ENCODE data around the gene CRADD. TPM values are rescaled to one million over a fixed set of nuclear protein-coding genes. Genes with fewer than 3 reads are reported as not detected.

The CRADD gene
- total RNA-seq, 1 experiment from 2014 or later = 9.6 TPM

- Histone ChIP-seq H3K36me3 (replicated peaks; ENCODE audit: control insufficient read depth, insufficient read depth, low read length) (no peaks in the 10 kb centered on the region), H3K27me3 (ENCODE audit: control insufficient read depth, insufficient read depth, low read length) (no peaks in the 10 kb centered on the region), H3K4me3 (ENCODE audit: insufficient read depth, low read depth, low read length) (no peak overlapping the region)
- DNase-seq = no peak
Observed at GRCh38 chr12:93836620-93837260, 159.6 kb downstream of the CRADD start.

- DNase-seq = no peak
- Histone ChIP-seq H3K27me3 (ENCODE audit: control insufficient read depth, insufficient read depth, low read length) (no peaks in the 10 kb centered on the region), H3K36me3 (replicated peaks; ENCODE audit: control insufficient read depth, insufficient read depth, low read length) (no peaks in the 10 kb centered on the region), H3K4me3 (ENCODE audit: insufficient read depth, low read depth, low read length) (no peak overlapping the region)
Observed at GRCh38 chr12:93838193-93838592, 161.0 kb downstream of the CRADD start.

- H3K27me3 ChIP-seq (ENCODE audit: control insufficient read depth, insufficient read depth, low read length) = no peaks in the 10 kb centered on the region
- H3K36me3 ChIP-seq (replicated peaks; ENCODE audit: control insufficient read depth, insufficient read depth, low read length) = no peaks in the 10 kb centered on the region
- no peak overlapping the region for H3K4me3 ChIP-seq (ENCODE audit: insufficient read depth, low read depth, low read length)
- no peak for DNase-seq
Observed at GRCh38 chr12:93839064-93839463, 161.9 kb downstream of the CRADD start.

- no peaks in the 10 kb centered on the region for H3K36me3 ChIP-seq (replicated peaks; ENCODE audit: control insufficient read depth, insufficient read depth, low read length)
- no peak overlapping the region for H3K4me3 ChIP-seq (ENCODE audit: insufficient read depth, low read depth, low read length)
- DNase-seq = no peak
- H3K27me3 ChIP-seq (ENCODE audit: control insufficient read depth, insufficient read depth, low read length) = no peaks in the 10 kb centered on the region
Observed at GRCh38 chr12:93841671-93842070, 164.5 kb downstream of the CRADD start.

GRCh38 chr12:93844164-93844784 is 167.1 kb downstream of the CRADD start:
- Histone ChIP-seq H3K27me3 (ENCODE audit: control insufficient read depth, insufficient read depth, low read length) (no peaks in the 10 kb centered on the region), H3K4me3 (ENCODE audit: insufficient read depth, low read depth, low read length) (no peak overlapping the region), H3K36me3 (replicated peaks; ENCODE audit: control insufficient read depth, insufficient read depth, low read length) (no peaks in the 10 kb centered on the region)
- no peak for DNase-seq

- no peak overlapping the region for H3K4me3 ChIP-seq (ENCODE audit: insufficient read depth, low read depth, low read length)
- no peaks in the 10 kb centered on the region for H3K27me3 ChIP-seq (ENCODE audit: control insufficient read depth, insufficient read depth, low read length)
- DNase-seq = no peak
- no peaks in the 10 kb centered on the region for H3K36me3 ChIP-seq (replicated peaks; ENCODE audit: control insufficient read depth, insufficient read depth, low read length)
Observed at GRCh38 chr12:93846936-93847516, 169.9 kb downstream of the CRADD start.

GRCh38 chr12:93847517-93848474 is 170.6 kb downstream of the CRADD start:
- Histone ChIP-seq H3K27me3 (ENCODE audit: control insufficient read depth, insufficient read depth, low read length) (no peaks in the 10 kb centered on the region), H3K4me3 (ENCODE audit: insufficient read depth, low read depth, low read length) (no peak overlapping the region), H3K36me3 (replicated peaks; ENCODE audit: control insufficient read depth, insufficient read depth, low read length) (no peaks in the 10 kb centered on the region)
- DNase-seq = no peak

GRCh38 chr12:93848523-93849101 is 171.4 kb downstream of the CRADD start:
- Histone ChIP-seq H3K36me3 (replicated peaks; ENCODE audit: control insufficient read depth, insufficient read depth, low read length) (no peaks in the 10 kb centered on the region), H3K4me3 (ENCODE audit: insufficient read depth, low read depth, low read length) (no peak overlapping the region), H3K27me3 (ENCODE audit: control insufficient read depth, insufficient read depth, low read length) (no peaks in the 10 kb centered on the region)
- DNase-seq = no peak

- H3K27me3 ChIP-seq (ENCODE audit: control insufficient read depth, insufficient read depth, low read length) = no peaks in the 10 kb centered on the region
- DNase-seq = no peak
- no peak overlapping the region for H3K4me3 ChIP-seq (ENCODE audit: insufficient read depth, low read depth, low read length)
- H3K36me3 ChIP-seq (replicated peaks; ENCODE audit: control insufficient read depth, insufficient read depth, low read length) = no peaks in the 10 kb centered on the region
Observed at GRCh38 chr12:93849946-93850345, 172.8 kb downstream of the CRADD start.

- no peak overlapping the region for H3K4me3 ChIP-seq (ENCODE audit: insufficient read depth, low read depth, low read length)
- no peak for DNase-seq
- no peaks in the 10 kb centered on the region for H3K27me3 ChIP-seq (ENCODE audit: control insufficient read depth, insufficient read depth, low read length)
- H3K36me3 ChIP-seq (replicated peaks; ENCODE audit: control insufficient read depth, insufficient read depth, low read length) = no peaks in the 10 kb centered on the region
Observed at GRCh38 chr12:93850481-93851256, 173.5 kb downstream of the CRADD start.

- H3K4me3 ChIP-seq (ENCODE audit: insufficient read depth, low read depth, low read length) = no peak overlapping the region
- H3K27me3 ChIP-seq (ENCODE audit: control insufficient read depth, insufficient read depth, low read length) = no peaks in the 10 kb centered on the region
Observed at GRCh38 chr12:93851257-93851671, 174.1 kb downstream of the CRADD start.

GRCh38 chr12:93852173-93852591 is 175.0 kb downstream of the CRADD start:
- Histone ChIP-seq H3K4me3 (ENCODE audit: insufficient read depth, low read depth, low read length) (no peak overlapping the region), H3K36me3 (replicated peaks; ENCODE audit: control insufficient read depth, insufficient read depth, low read length) (no peaks in the 10 kb centered on the region), H3K27me3 (ENCODE audit: control insufficient read depth, insufficient read depth, low read length) (no peaks in the 10 kb centered on the region)
- DNase-seq = no peak

More at GRCh38 chr12:93851257-93851671, 174.1 kb downstream of the CRADD start:
- H3K36me3 ChIP-seq (replicated peaks; ENCODE audit: control insufficient read depth, insufficient read depth, low read length) = no peaks in the 10 kb centered on the region
- DNase-seq = no peak

- DNase-seq = no peak
- Histone ChIP-seq H3K36me3 (replicated peaks; ENCODE audit: control insufficient read depth, insufficient read depth, low read length) (no peaks in the 10 kb centered on the region), H3K4me3 (ENCODE audit: insufficient read depth, low read depth, low read length) (no peak overlapping the region), H3K27me3 (ENCODE audit: control insufficient read depth, insufficient read depth, low read length) (no peaks in the 10 kb centered on the region)
Observed at GRCh38 chr12:93853698-93854478, 176.7 kb downstream of the CRADD start.
